GM18868 (cell line): ENCODE results near the gene LUC7L3.
A peak's percentile ranks its signal among the peaks of the same experiment; 100 is the strongest.
"Not testable (repeated sequence)": the region's sequence is repeated elsewhere in the genome, so short reads cannot be mapped to it uniquely, and the experiment has no call there.

Experiments used
- ATAC-seq: cut with Tn5 transposase; IDR thresholded peaks from one replicate; pipeline ENCODE4 v1.9.1; 2021; ENCODE audit warnings: mild to moderate bottlenecking, moderate library complexity; ENCODE audit not compliant: unreplicated experiment

Gene LUC7L3

GRCh38 chr17:50779747-50780353 lies 60.4 kb downstream of the LUC7L3 start:
- no peak for ATAC-seq

- ATAC-seq: no peak
Measured at GRCh38 chr17:50781167-50781566, 61.8 kb downstream of the LUC7L3 start.

GRCh38 chr17:50783193-50783660 lies 63.8 kb downstream of the LUC7L3 start:
- peak; percentile 79 for ATAC-seq

- no peak for ATAC-seq
Measured at GRCh38 chr17:50783905-50784304, 64.5 kb downstream of the LUC7L3 start.

- ATAC-seq: no peak
Measured at GRCh38 chr17:50785126-50785525, 65.7 kb downstream of the LUC7L3 start.

GRCh38 chr17:50785946-50786570 lies 66.7 kb downstream of the LUC7L3 start:
- ATAC-seq: no peak

GRCh38 chr17:50787106-50787505 lies 67.7 kb downstream of the LUC7L3 start:
- ATAC-seq: no peak

GRCh38 chr17:50790618-50791017 lies 71.2 kb downstream of the LUC7L3 start:
- no peak for ATAC-seq

- ATAC-seq: no peak
Measured at GRCh38 chr17:50792132-50792531, 72.7 kb downstream of the LUC7L3 start.

GRCh38 chr17:50793007-50793406 lies 73.6 kb downstream of the LUC7L3 start:
- ATAC-seq: no peak

GRCh38 chr17:50794361-50794760 lies 75.0 kb downstream of the LUC7L3 start:
- ATAC-seq: no peak

- no peak for ATAC-seq
Measured at GRCh38 chr17:50797135-50797810, 77.9 kb downstream of the LUC7L3 start.

GRCh38 chr17:50798424-50799288 lies 79.3 kb downstream of the LUC7L3 start:
- no peak for ATAC-seq

GRCh38 chr17:50799582-50799981 lies 80.2 kb downstream of the LUC7L3 start:
- ATAC-seq: no peak

GRCh38 chr17:50800196-50800700 lies 80.8 kb downstream of the LUC7L3 start:
- ATAC-seq: no peak

GRCh38 chr17:50802609-50803571 lies 83.5 kb downstream of the LUC7L3 start:
- no peak for ATAC-seq

- ATAC-seq: no peak
Measured at GRCh38 chr17:50803676-50804075, 84.3 kb downstream of the LUC7L3 start.

- not testable (repeated sequence) for ATAC-seq
Measured at GRCh38 chr17:50804749-50805475, 85.5 kb downstream of the LUC7L3 start.

GRCh38 chr17:50805486-50805885 lies 86.1 kb downstream of the LUC7L3 start:
- no peak for ATAC-seq
